Amygdala (tissue), 56 donors: ENCODE measurements around the gene INO80.
"Not testable (repeated sequence)": the region's sequence is repeated elsewhere in the genome, so short reads cannot be mapped to it uniquely, and the experiment has no call there.

ENCODE experiments used
- DNase-seq, 56 donors: peaks; one replicate each; lab custom pipeline; 2025; lab: John Stamatoyannopoulos, UW

The INO80 gene

DNA sequence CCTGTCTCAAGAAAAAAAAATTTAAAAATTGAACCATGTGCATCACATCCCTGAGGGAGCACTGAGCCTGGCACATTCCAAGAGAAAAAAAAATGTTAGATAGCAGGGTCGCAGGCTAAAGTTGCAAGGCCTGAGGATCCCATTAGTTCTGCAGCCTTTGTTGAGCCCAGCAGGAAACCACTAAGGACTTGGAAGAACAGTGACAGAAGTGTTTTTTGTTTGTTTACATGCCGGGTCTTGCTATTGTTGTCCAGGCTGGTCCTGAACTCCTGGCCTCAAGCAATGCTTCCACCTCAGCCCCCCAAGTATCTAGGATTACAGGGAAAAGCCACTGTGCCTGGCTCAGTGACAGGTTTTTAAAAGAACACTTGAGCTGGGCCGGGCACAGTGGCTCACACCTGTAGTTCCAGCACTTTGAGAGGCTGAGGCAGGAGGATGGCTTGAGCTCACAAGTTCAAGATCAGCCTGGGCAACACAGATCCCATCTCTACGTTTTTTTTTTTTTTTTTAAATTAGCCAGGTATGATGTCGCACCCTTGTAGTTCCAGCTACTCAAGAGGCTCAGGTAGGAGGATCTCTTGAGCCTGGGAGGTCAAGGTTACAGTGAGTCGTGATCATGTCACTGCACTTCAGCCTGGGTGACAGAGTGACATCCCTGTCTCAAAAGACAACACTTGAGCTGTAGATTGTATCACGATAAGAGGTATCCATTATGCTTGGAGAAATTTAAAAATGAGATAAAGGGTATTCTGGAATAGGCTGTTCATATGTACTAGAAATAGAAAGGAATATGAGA, 147.6 kb downstream of the INO80 start:
- DNase-seq, result no peak

DNA sequence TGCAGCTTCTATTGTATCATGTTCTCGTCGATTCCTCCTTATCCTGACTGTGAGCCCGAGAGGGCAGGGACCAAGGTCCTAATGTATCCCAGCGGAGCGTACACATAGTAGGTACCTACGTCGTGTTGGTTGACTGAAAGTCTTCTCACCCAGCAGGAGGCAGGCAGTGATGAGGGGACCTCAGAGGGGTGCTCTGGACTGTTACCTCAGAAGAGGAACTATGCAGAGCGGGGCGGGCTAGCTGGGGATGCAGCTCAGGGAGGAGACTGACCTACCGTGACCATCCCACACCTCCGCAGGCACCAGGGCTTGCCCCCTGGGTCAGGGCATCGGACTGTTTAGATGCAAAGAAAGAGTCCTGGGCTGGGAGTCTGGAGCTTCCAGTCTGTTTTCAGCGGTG, 151.4 kb downstream of the INO80 start:
- no peak for DNase-seq

DNA sequence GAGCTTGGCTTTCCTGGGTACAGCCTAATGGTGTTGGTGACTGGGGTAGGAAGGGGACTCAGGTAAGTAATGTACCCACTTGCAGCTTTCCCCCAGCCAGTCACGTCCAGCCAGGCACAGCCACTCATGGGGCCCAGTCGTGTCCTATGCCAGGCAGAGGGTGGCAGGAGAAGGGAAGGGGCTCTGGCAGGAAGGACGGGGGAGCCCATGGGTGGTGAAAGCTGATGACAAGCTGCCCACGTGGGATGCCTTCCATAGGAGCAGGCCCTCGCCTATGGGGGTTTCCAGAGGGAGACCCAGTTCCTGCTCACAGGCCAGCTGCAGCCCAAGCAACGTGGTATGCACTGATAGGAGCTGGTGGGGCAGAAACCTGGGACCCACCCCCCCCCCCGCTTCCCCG, 152.1 kb downstream of the INO80 start:
- no peak for DNase-seq

DNA sequence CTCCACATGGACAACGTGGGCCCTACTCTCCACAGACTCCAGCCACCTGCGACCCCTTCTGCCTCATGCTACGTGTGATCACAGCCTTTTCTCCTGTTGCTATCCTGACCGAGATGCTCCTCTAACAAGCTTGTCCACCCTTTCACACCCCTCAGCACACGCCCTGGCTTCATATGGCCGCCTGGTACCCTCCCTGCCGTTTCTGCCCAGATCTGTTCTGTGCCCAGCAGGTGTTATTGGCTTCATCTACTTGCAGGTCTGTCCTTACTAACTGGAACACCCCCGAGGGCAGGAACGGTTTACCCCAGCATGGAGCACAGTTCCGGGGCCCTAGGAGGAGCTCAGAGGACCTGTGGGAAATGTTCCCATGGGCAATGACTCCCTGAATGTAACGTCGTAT, 152.9 kb downstream of the INO80 start:
- no peak for DNase-seq

DNA sequence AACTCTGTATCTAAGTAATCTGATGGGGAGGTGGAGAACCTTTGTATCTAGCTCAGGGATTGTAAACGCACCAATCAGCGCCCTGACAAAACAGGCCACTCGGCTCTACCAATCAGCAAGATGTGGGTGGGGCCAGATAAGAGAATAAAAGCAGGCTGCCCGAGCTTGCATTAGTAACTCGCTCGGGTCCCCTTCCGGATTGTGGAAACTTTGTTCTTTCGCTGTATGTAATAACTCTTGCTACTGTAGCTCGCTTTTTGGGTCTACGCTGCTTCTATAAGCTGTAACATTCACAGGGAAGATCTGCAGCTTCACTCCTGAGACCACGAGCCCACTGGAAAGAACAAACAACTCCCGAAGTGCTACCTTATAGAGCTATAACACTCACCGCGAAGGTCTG, 153.8 kb downstream of the INO80 start:
- DNase-seq, result not testable (repeated sequence)

DNA sequence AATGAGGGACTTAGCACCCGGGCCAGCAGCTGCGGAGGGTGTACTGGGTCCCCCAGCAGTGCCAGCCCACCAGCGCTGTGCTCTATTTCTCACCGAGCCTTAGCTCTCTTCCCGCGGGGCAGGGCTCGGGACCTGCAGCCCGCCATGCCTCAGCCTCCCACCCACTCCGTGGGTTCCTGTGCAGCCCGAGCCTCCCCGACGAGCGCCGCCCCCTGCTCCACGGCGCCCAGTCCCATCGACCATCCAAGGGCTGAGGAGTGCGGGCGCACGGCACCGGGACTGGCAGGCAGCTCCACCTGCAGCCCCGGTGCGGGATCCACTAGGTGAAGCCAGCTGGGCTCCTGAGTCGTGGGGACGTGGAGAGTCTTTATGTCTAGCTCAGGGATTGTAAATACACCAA, 154.3 kb downstream of the INO80 start:
- not testable (repeated sequence) for DNase-seq

DNA sequence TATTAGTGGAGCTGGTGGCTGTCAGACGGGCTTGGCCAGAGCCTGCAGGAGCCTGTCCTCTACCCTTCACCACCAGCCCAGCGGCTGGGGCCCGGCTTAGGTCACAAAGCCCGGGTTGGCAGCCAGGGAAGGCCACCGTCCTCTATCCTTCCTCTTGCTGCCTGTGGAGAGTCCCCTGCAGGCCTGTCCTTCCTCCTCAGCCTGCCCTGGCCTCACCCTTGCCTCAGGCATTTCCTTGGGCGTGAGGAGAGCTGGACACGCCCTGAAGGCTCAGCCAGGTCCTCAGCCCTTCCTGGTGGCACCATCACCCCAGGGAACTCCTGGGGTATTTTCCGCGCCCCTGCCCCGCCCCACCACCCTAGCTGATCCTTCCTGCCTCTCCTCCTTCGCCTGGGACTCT, 155.2 kb downstream of the INO80 start:
- DNase-seq, result no peak

DNA sequence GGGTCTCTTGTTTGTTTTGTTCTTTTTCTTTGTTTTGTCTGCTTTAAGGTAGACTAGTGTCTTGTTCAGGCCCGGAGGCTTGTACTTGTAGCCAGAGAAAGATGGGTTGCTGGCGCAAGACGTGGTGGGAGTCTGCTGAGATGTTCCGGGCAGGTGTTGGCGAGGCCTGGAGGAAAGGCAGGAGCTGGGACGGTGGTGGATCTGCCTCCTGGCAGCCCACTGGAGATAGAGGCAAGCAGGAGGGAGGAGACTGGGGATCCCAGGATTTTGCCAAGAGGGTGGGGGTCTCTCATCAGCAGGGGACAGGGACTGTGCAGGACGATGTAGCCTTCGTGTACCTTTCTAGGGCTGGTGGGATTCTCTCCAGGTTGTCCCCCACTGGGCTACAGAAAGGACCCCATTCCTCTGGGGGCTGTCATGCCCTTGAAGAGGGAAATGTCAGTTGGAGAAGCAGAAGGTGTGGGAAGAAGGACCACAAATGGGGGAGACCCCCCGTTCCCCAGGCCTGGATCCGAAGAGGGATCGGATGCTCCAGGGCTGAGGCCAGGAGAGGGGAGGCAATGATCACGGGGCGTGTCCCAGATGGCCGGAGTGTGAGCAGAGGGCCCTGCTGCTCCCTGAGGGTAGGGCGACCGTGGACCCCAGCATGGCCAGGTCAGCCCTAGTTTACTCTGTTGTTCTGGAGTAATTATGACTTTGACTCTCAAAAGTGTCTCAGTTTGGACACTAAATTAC, 155.8 kb downstream of the INO80 start:
- no peak for DNase-seq

DNA sequence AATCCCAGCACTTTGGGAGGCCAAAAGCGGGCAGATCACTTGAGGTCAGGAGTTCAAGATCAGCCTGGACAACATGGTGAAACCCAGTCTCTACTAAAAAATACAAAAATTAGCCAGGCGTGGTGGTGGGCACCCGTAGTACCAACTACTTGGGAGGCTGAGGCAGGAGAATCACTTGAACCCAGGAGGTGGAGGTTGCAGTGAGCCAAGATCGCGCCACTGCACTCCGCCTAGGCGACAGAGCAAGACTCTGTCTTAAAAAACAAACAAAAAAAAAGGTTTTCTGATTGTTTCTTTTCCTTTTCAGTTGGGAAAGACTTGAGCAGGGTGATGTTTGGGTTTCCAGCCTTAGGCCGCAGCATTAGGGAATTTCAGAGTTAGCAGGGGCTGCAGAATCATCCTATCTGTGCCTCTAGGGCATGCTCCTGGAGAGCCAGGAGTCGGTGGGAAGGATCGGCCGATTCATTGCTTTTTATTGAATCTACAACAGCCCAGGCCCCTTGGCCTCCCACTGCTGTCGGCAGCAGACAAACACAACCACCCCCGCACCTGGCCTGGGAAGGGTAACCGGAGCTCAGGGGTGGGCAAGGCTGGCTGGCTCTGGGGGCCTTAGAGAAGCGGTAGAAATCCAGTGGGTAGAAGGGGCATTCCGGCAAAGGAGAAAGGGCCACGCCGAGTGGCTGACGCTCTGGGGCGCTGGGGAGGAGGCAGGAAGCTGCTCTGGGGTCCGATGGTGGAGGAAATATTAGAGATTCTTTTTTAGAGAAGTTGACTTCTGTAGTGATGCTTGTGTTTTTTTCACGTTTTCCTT, 156.5 kb downstream of the INO80 start:
- no peak for DNase-seq

DNA sequence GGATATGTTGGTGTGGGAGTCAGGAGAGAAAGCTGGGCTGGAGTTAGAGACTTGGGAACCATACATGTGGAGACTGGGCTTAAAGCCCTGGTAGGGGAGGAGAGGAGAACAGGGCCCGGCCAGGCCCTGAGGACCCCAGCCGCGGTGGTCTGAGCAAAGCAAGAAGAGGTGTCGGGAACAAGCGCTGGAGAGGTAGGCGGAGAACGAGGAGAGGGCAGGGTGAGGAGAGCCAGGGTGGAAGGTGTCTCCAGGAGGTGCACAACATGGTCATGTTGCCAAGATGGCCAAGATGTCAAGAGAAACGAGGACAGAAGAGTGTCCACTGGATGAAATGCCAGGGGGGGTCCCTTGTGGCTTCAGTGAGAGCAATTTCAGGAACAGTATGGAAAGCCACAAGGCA, 157.4 kb downstream of the INO80 start:
- no peak for DNase-seq

DNA sequence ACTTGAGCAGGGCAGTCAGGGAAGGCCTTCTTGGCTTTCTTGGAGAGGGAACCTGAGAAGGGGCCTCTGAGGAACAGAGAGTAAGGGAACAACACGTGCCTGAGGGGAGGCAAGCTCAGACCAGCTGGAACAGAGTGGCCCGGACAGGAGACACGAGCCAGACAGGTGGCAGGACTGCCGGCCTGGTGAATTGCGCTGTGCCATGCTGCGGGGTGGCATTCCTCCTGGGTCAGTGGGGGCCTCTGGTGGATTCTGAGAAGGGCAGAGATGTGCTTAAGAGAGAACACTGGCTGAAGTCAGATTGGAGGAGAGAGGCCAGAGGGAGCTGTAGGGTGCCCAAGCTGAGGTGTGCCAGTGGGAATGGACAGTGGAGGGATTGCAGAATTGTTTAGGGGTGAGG, 157.9 kb downstream of the INO80 start:
- DNase-seq, result no peak

DNA sequence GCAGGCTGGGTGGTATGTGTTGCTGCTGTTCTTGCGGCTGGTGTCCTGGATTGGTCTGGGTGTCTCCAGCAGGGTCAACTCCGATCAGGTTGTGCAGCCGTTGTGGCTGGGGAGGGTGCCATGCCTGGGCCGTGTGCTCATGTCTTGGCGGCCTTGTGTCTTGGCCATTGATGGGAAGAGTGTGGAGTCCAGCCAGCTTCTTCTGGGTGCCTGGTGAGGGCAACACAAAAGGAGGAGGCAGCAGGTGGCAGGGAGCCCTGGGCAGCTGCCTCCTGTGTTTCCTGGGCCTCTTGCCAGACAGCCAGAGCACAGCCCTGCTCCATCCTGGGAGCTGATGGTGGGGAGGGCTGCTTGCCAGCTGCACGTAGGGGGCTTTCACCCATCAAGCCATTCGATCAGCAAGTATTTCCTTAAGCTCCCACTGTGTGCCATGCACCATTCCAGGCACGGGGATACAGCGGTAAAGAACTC, 158.5 kb downstream of the INO80 start:
- DNase-seq, result peak in 33 of 56 donors; percentile 13 to 68 (median 37)

DNA sequence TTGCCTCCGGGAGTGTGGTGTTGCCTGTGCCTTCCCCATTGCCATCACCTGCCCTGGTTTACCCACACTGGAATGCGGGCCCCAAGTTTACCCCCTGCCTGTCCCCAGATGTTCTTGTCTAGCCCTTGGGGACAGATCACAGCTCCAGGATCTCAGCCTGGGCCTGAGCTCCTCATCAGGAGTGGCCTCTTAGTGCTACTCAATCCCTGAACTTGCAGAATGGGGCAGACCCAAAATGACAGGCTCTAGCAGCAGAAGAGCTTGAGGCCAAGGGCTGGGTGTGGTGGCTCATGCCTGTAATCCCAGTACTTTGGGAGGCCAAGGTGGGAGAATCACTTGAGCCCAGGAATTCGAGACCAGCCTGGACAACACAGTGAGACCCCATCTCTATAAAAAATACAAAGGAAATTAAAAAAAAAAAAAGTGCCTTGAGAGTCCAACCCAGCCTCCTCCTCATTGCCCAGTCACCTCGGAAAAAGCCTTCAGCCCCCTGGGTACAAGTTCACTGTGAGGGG, 159.0 kb downstream of the INO80 start:
- no peak for DNase-seq

DNA sequence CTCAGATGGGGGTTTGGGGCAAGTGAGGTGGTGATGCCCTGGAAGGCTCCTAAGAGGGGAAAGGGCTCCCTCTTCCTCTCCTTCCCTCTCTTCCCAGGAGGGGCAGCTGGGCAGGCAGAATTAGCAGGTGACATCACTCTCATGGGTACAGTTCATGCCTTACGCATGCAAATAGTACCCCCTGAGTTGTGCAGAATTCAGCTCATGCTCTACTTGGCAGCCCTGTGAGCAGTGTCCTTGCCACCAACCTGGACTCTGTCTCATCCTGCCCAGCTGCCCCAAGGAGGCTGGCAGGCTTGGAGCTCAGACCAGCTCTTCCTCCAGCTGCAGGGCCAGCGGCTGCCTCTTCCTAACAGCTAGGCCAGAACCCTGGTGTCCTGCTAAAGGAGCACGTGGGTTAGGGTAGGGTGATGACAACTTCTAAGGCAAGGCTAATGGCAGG, 159.5 kb downstream of the INO80 start:
- DNase-seq, result no peak

DNA sequence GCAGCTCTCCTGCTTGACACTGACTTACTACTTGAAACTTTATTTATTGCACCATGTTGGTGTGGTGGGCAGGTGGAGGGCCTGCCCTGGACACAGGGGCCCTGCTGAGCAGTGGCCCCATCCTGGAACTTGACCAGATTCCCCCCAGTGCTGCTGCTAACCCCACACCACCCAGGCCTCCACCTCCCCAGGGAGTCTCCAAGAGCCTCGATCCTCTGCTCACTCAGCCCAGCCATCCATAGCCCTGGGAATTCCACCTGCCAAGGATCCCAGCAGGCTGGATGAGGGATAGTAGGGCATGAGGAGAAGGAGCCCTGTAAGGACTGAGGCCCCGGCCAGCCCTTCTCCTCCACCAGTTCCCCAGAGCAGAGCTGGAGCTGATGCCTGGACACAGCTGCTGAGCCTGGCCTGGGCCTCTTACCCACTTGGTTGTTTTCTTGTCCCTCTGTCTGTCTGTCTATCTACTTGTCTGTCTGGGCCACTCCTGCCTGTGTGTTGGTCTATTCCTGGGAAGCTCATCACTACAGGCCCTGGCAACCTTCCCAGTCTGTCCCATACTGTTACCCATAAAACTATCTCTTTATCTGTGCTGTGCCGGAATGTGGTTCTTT, 160.0 kb downstream of the INO80 start:
- no peak for DNase-seq

DNA sequence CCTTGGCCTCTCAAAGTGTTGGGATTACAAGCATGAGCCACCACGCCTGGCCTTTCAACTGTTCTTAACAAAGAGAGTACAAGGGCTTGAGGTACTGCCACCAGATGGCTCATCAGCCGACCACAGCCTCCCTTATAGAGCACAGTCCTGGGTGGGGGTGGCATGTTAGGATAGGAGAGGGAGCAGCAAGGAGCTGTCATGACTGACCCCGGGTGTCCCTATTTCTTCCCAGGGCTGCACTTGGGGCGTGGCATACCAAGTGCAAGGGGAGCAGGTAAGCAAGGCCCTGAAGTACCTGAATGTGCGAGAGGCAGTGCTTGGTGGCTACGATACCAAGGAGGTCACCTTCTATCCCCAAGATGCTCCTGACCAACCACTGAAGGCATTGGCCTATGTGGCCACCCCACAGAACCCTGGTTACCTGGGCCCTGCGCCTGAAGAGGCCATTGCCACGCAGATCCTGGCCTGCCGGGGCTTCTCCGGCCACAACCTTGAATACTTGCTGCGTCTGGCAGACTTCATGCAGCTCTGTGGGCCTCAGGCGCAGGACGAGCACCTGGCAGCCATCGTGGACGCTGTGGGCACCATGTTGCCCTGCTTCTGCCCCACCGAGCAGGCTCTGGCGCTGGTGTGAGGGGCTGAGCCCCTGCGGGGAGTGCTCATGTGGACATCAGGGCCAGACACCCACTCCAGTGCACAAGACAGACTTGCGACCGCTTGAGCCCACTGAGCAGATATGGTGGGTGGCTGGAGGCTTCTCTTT, 160.8 kb downstream of the INO80 start:
- DNase-seq, result no peak

DNA sequence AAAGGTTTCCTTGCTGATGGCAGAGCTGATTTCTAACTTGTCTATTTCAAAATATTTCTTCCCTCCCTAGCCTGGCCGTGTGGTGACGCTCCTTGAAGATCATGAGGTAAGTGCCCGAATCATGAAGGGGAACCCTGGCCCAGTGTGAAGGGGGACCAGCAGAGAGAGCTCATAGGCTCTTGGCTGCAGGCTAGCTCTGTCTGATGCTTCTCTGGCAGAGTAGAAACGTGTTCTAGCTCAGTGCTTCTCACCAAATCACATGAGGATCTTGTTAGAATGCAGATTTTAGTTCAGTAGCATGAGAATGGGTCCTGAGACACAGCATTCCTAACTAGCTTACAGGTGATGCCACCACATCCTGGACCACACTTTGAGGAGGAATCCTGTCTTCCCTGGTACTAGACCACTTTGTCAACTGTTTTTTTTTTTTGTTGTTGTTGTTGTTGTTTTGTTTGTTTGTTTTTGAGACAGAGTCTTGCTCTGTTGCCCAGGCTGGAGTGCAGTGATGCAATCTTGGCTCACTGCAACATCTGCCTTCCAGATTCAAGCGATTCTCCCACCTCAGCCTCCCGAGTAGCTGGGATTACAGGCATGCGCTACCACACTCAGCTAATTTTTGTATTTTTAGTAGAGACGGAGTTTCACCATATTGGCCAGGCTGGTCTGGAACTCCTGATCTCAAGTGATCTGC, 161.8 kb downstream of the INO80 start:
- not testable (repeated sequence) for DNase-seq

DNA sequence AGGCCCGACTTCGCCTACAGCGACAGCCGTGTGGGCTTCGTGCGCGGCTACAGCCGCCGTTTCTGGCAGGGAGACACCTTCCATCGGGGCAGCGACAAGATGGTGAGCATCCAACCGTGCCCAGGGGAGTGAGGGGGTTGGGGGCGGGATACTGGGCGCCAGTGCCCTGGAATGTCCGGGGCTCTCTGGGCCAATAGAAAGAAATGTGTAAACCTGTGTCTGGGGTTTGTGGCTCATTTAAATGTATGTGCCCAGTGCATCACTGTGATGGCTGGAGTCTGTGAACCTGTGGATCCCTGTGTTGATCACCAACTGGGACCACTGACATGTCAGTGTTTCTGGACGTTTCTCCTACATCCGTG, 162.4 kb downstream of the INO80 start:
- no peak for DNase-seq
